K562 (cell line): ENCODE measurements around the gene WNT3. TPM values are rescaled to one million over a fixed set of nuclear protein-coding genes. Genes with fewer than 3 reads are reported as not detected.
A peak's percentile ranks its signal among the peaks of the same experiment; 100 is the strongest.

ENCODE experiments used
- ATAC-seq: fragments of 200-7000 bp; cut with Tn5 transposase; 3 replicates; pipeline ENCODE4 v1.9.1; 2020; ENCODE audit warnings: moderate library complexity
- BruUV-seq: library from RNA; stranded (reverse); fragments of 400-500 nt; replicated peaks from 2 replicates; lab custom pipeline; 2021; lab: Mats Ljungman, UMichigan
- CTCF ChIA-PET: fragments of 300-600 bp; formaldehyde crosslinking; extraction: SDS; loops from one replicate; lab custom pipeline; 2021; ENCODE audit warnings: low intra/inter-chr PET ratio; lab: Yijun Ruan, JAX
- POLR2A ChIA-PET: fragments of 300-600, 350-650 bp; sonication (Branson Sonifier 250); formaldehyde crosslinking; extraction: SDS; loops from one replicate; lab custom pipeline; 2021; ENCODE audit warnings: antibody characterized with exemption, inconsistent platforms; lab: Yijun Ruan, JAX
- DNase-seq, 4 experiments: peaks; one replicate each; pipeline versions ENCODE4 v3.0.0 to v3.0.0-alpha.2; 2011 to 2018; ENCODE audit warnings: low spot score in 3 of 4, mixed read lengths in 3 of 4; ENCODE audit errors: extremely low read depth in 1 of 4
- FAIRE-seq: peaks from 2 replicates; lab custom pipeline; 2011; peaks lifted over from hg19 to GRCh38; lab: Jason Lieb, UNC
- H2AFZ ChIP-seq: 2 replicates; pipeline ENCODE4 v1.6.0; 2011; ENCODE audit warnings: low read depth, low read length, control low read depth, inconsistent platforms
- H3K27ac ChIP-seq: fragments of 200-600 bp; 3 replicates; pipeline ENCODE4 v1.8.0; 2011; ENCODE audit warnings: low read depth, mild to moderate bottlenecking, control low read depth, inconsistent platforms, low read length, moderate library complexity, mixed read lengths; ENCODE audit errors: extremely low read depth
- H3K27me3 ChIP-seq, 2 experiments: fragments of 300-600 bp in 1 of 2; 2 replicates in 1 of 2; 3 replicates in 1 of 2; pipeline versions ENCODE4 v1.6.0 to v1.8.0; 2011; ENCODE audit warnings: inconsistent platforms in 2 of 2, low read length in 2 of 2, mild to moderate bottlenecking in 1 of 2, mixed read lengths in 1 of 2, moderate library complexity in 1 of 2; ENCODE audit not compliant: control insufficient read depth in 2 of 2, insufficient read depth in 2 of 2
- H3K36me3 ChIP-seq: fragments of 300-600 bp; 3 replicates; pipeline ENCODE4 v1.8.0; 2011; ENCODE audit warnings: mild to moderate bottlenecking, low read length, inconsistent platforms; ENCODE audit not compliant: control insufficient read depth, insufficient read depth
- H3K4me1 ChIP-seq, 2 experiments: fragments of 200-600 bp in 1 of 2; replicated peaks in 1 of 2; 2 replicates in 1 of 2; 3 replicates in 1 of 2; pipeline versions ENCODE4 v1.5.1 to v1.8.0; 2011; ENCODE audit warnings: inconsistent platforms in 2 of 2, low read length in 2 of 2, mild to moderate bottlenecking in 1 of 2, mixed read lengths in 1 of 2, moderate library complexity in 1 of 2; ENCODE audit not compliant: control insufficient read depth in 2 of 2, insufficient read depth in 2 of 2
- H3K4me2 ChIP-seq: 2 replicates; pipeline ENCODE4 v1.6.1; 2011; ENCODE audit warnings: low read length, control low read depth, inconsistent platforms, mixed read lengths; ENCODE audit not compliant: insufficient read depth
- H3K4me3 ChIP-seq: fragments of 200-600 bp; sonication (generic), shearing (Covaris generic); 2 replicates; pipeline ENCODE4 v1.5.1; 2016; ENCODE audit warnings: control low read depth, inconsistent platforms
- H3K79me2 ChIP-seq: fragments of 200-600 bp; 3 replicates; pipeline ENCODE4 v1.8.0; 2011; ENCODE audit warnings: low read length, inconsistent platforms; ENCODE audit not compliant: control insufficient read depth, insufficient read depth
- H3K9ac ChIP-seq, 2 experiments: 2 replicates each; pipeline versions ENCODE4 v1.6.0 to v1.6.1; 2011; ENCODE audit warnings: low read depth in 2 of 2, low read length in 2 of 2, control low read depth in 1 of 2, inconsistent platforms in 1 of 2, mild to moderate bottlenecking in 1 of 2, mixed read lengths in 1 of 2; ENCODE audit not compliant: insufficient read depth in 1 of 2
- H3K9me1 ChIP-seq: one replicate; pipeline ENCODE4 v1.6.0; 2011; ENCODE audit warnings: inconsistent platforms, mild to moderate bottlenecking, low read length, moderate library complexity; ENCODE audit not compliant: control insufficient read depth, insufficient read depth
- H3K9me3 ChIP-seq: replicated peaks from 2 replicates; pipeline ENCODE4 v1.5.1; 2011; ENCODE audit warnings: low read depth, low read length, inconsistent platforms; ENCODE audit not compliant: control insufficient read depth, insufficient read depth
- H4K20me1 ChIP-seq: replicated peaks from 2 replicates; pipeline ENCODE4 v1.6.1; 2011; ENCODE audit warnings: low read length, inconsistent platforms, mixed read lengths; ENCODE audit not compliant: control insufficient read depth, insufficient read depth
- ARID1B ChIP-seq: fragments of 450-650 bp; IDR thresholded peaks from 2 replicates; pipeline ENCODE4 v1.6.1; 2016; ENCODE audit warnings: antibody characterized with exemption, mild to moderate bottlenecking, inconsistent platforms
- C11orf30 ChIP-seq: fragments of 450-650 bp; IDR thresholded peaks from 2 replicates; pipeline ENCODE4 v1.6.1; 2016; ENCODE audit warnings: low read depth, mild to moderate bottlenecking
- CCNT2 ChIP-seq: IDR thresholded peaks from 2 replicates; pipeline ENCODE4 v1.6.1; 2011; ENCODE audit warnings: borderline replicate concordance, low read depth, mild to moderate bottlenecking, moderate library complexity, mixed read lengths, low read length; ENCODE audit not compliant: insufficient read length; ENCODE audit errors: extremely low read depth
- FOXA1 ChIP-seq: fragments of 450-650 bp; IDR thresholded peaks from 2 replicates; pipeline ENCODE4 v1.6.1; 2016; ENCODE audit warnings: mild to moderate bottlenecking, borderline replicate concordance
- FOXA3 ChIP-seq, 2 experiments: fragments of 450-650 bp in 1 of 2; sonication (generic) in 1 of 2; formaldehyde crosslinking; IDR thresholded peaks in 1 of 2; conservative IDR thresholded peaks in 1 of 2; 2 replicates each; pipeline versions ENCODE4 v1.4.0 to v1.8.0; 2020 to 2022; ENCODE audit warnings: mild to moderate bottlenecking in 2 of 2, missing genetic modification reagents in 1 of 2
- JUND ChIP-seq, 2 experiments: IDR thresholded peaks; 2 replicates in 1 of 2; 3 replicates in 1 of 2; pipeline ENCODE4 v1.6.1; 2011; ENCODE audit warnings: borderline replicate concordance in 2 of 2, low read depth in 2 of 2, low read length in 2 of 2, improper control_type of control experiment in 1 of 2, missing biosample characterization in 1 of 2, missing genetic modification characterization in 1 of 2, missing genetic modification reagents in 1 of 2
- KAT2B ChIP-seq: IDR thresholded peaks from one replicate; pipeline ENCODE4 v1.6.1; 2012; ENCODE audit warnings: low read depth, mild to moderate bottlenecking, control low read depth, inconsistent platforms, low read length, moderate library complexity
- MAFF ChIP-seq: IDR thresholded peaks from 2 replicates; pipeline ENCODE4 v1.6.1; 2012; ENCODE audit warnings: low read length, improper control_type of control experiment
- MAFG ChIP-seq: fragments of 450-650 bp; conservative IDR thresholded peaks from 2 replicates; pipeline ENCODE4 v1.6.1; 2016; ENCODE audit warnings: missing genetic modification characterization, missing compliant biosample characterization
- MAFK ChIP-seq: IDR thresholded peaks from 2 replicates; pipeline ENCODE4 v1.6.1; 2011; ENCODE audit warnings: low read length, improper control_type of control experiment
- SMARCA4 ChIP-seq: fragments of 450-650 bp; IDR thresholded peaks from 2 replicates; pipeline ENCODE4 v1.6.1; 2016
- SRSF3 ChIP-seq: fragments of 200-400 bp; formaldehyde crosslinking; IDR thresholded peaks from 2 replicates; pipeline ENCODE4 v1.6.1; 2016; ENCODE audit warnings: mild to moderate bottlenecking, low read length, moderate library complexity; ENCODE audit not compliant: insufficient read depth
- UBTF ChIP-seq, 2 experiments: IDR thresholded peaks; 2 replicates each; pipeline ENCODE4 v1.6.1; 2012; ENCODE audit warnings: improper control_type of control experiment in 2 of 2, low read depth in 2 of 2, low read length in 2 of 2, borderline replicate concordance in 1 of 2
- VEZF1 ChIP-seq: fragments of 200-800 bp; sonication (Bioruptor generic); IDR thresholded peaks from 2 replicates; pipeline ENCODE4 v1.6.1; 2017; ENCODE audit warnings: missing genetic modification characterization, missing compliant biosample characterization
- ZBTB5 ChIP-seq: fragments of 450-650 bp; IDR thresholded peaks from 2 replicates; pipeline ENCODE4 v1.6.1; 2017; ENCODE audit warnings: antibody characterized with exemption
- ZNF263 ChIP-seq: sonication (generic); formaldehyde crosslinking; IDR thresholded peaks from 2 replicates; pipeline ENCODE4 v1.8.0; 2022; ENCODE audit warnings: mild to moderate bottlenecking, missing genetic modification reagents, borderline replicate concordance
- ZNF316 ChIP-seq: fragments of 450-650 bp; IDR thresholded peaks from 2 replicates; pipeline ENCODE4 v1.6.1; 2016
- WGBS: fragments of 100-300 bp; shearing (Covaris generic); methylation state at CpG from one replicate; pipeline ENCODE4 v1.1.6; 2016; ENCODE audit warnings: low coverage, mixed read lengths; ENCODE audit not compliant: insufficient coverage; ENCODE audit errors: missing lambda C conversion rate; 5-methylcytosine and 5-hydroxymethylcytosine counted together
- in situ Hi-C: fragments of 300-500 bp; cut with MboI; formaldehyde crosslinking; loops from 4 replicates; pipeline ENCODE4 v1.15.0; 2018; ENCODE audit warnings: inconsistent platforms, mixed read lengths
- intact Hi-C: fragments of 100-400 bp; cut with micrococcal nuclease; formaldehyde crosslinking; loops from 2 replicates; pipeline ENCODE4 v1.14.2; 2022
- polyA plus RNA-seq, 8 experiments: library from polyadenylated mRNA; depleted of rRNA in 4 of 8; stranded (reverse) in 5 of 8; unstranded in 3 of 8; fragments of >200 nt; fragmentation: Nextera tagmentation in 2 of 8; fragmentation: Illumina TruSeq in 1 of 8; extraction: Ambion mirVana in 2 of 8; extraction: Trizol in 1 of 8; gene quantifications; 2 replicates each; pipeline versions ENCODE4 v1.2.1 to v1.2.3, GENCODE V29; 2011 to 2014; ENCODE audit warnings: inconsistent platforms in 1 of 8, missing spikeins in 1 of 8
- total RNA-seq, 7 experiments: library from RNA; depleted of rRNA in 6 of 7; stranded (reverse); fragments of >200 nt in 6 of 7; fragmentation: Illumina TruSeq in 2 of 7; extraction: Trizol in 2 of 7; gene quantifications; 2 replicates each; pipeline versions ENCODE4 v1.2.1 to v1.2.3, GENCODE V29; 2011 to 2021; ENCODE audit warnings: low replicate concordance in 1 of 7

The WNT3 gene
- total and polyA plus RNA-seq, 9 of the 15 experiments (the other 6 are each of a cell fraction or from before 2014, with no cell fraction given), result 1.5 to 6.1 (median 3.3) TPM

- peak; percentile 67 for FAIRE-seq
- Histone ChIP-seq H3K4me1 (peaks cover 0 to under 1% of the 10 kb centered on the region in 2 experiments; a peak in 3 of 5 replicates), H3K4me2 (no peak overlapping the region), H3K27me3 (no peaks in the 10 kb centered on the region), H3K4me3 (no peak overlapping the region), H4K20me1 (no peaks in the 10 kb centered on the region), H2AFZ (no peak overlapping the region), H3K9ac (no peak overlapping the region), H3K27ac (no peak overlapping the region), H3K9me1 (no peaks in the 10 kb centered on the region), H3K79me2 (no peaks in the 10 kb centered on the region), H3K36me3 (peaks cover 37% of the 10 kb centered on the region; the same call in 2 of the 3 replicates), H3K9me3 (no peaks in the 10 kb centered on the region)
- DNase-seq, result no peak
- POLR2A ChIA-PET, result interaction anchor here (0.7 to 1.3 kb wide), 2 partner anchors 9 to 10 kb away, joined by 3 to 4 read pairs; no protein-coding TSS in a partner anchor
- BruUV-seq, result no TSS peak
- WGBS, result 96% methylated on average over 5 of the region's 5 CpGs
- intact Hi-C loops (no loop called here), in situ Hi-C loops (loop anchor here (25.0 kb wide), 1 partner anchor 321 kb away; no protein-coding TSS in a partner anchor)
- CTCF ChIA-PET, result no interaction called here
- ATAC-seq, result no peak
- TF ChIP-seq FOXA3 (CRISPR knock-in tag; conservative IDR thresholded peaks at IDR 0.05 in 1 of 2, IDR thresholded peaks at IDR 0.05 in 1 of 2) (peak in 1 of 2 experiments; percentile 68; a peak in 1 of 4 replicates), KAT2B (no peak), MAFF (peak; percentile 32; the same call in 1 of the 2 replicates), SRSF3 (no peak), MAFK (peak; percentile 43; the same call in 1 of the 2 replicates), ZNF316 (peak; percentile 71), FOXA1 (peak; percentile 66; the same call in 1 of the 2 replicates), UBTF (IDR thresholded peaks at IDR 0.05; ENCODE audit: borderline replicate concordance in 1 of 2, low read depth in 2 of 2, low read length in 2 of 2) (no peak), ZBTB5 (no peak), VEZF1 (CRISPR knock-in tag) (no peak), CCNT2 (no peak), SMARCA4 (0 out of 2 replicates have a peak, but pooled peaks have one; percentile 18), ARID1B (peak; percentile 20; the same call in 1 of the 2 replicates), MAFG (tag) (peak; percentile 42), ZNF263 (CRISPR knock-in tag) (no peak), C11orf30 (peak; percentile 65), JUND (IDR thresholded peaks at IDR 0.05; ENCODE audit: borderline replicate concordance, low read depth, low read length) (peak; percentile 52), JUND (tag; IDR thresholded peaks at IDR 0.05; ENCODE audit: borderline replicate concordance, low read depth, low read length) (no peak)
Measured at GRCh38 chr17:46758614-46759013, 59.9 kb downstream of the WNT3 start.
